OCI-LY1 (cell line): ENCODE data around the gene PA2G4.

Source experiments
- EZH2 ChIP-seq: fragments of 200-600 bp; sonication (generic), shearing (Covaris generic); IDR thresholded peaks from 2 replicates; pipeline ENCODE4 v1.8.0; 2017; ENCODE audit warnings: borderline replicate concordance, mixed run types, mild to moderate bottlenecking, antibody characterized with exemption, low read length, moderate library complexity, mixed read lengths
- TF ChIP-seq, protein P1 (sequence below): fragments of 200-600 bp; sonication (generic), shearing (Covaris generic); IDR thresholded peaks from 2 replicates; pipeline ENCODE4 v1.5.1; 2017; ENCODE audit warnings: mild to moderate bottlenecking, antibody characterized with exemption, low read length, moderate library complexity, mixed read lengths

DNA sequence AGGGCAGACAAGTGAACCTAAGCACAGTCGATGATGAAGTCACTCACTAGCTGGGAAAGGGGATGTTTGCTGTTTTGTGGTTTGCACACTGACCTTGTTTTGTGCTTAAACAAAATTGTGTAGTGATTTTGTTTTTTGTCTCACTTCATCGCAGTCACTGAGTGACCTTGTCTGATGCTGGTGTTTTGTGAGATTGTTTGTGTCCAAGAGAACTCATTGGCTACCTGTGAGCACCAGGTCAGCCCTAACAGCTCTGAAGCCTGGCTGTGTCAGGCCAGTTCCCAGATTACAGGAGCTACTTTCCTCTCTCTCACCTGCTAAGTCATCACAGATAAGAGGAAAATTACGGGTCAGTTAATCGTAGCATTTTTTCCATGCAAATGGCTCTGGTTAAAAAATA is 19.8 kb downstream of the PA2G4 start:
- TF ChIP-seq, protein P1, sequence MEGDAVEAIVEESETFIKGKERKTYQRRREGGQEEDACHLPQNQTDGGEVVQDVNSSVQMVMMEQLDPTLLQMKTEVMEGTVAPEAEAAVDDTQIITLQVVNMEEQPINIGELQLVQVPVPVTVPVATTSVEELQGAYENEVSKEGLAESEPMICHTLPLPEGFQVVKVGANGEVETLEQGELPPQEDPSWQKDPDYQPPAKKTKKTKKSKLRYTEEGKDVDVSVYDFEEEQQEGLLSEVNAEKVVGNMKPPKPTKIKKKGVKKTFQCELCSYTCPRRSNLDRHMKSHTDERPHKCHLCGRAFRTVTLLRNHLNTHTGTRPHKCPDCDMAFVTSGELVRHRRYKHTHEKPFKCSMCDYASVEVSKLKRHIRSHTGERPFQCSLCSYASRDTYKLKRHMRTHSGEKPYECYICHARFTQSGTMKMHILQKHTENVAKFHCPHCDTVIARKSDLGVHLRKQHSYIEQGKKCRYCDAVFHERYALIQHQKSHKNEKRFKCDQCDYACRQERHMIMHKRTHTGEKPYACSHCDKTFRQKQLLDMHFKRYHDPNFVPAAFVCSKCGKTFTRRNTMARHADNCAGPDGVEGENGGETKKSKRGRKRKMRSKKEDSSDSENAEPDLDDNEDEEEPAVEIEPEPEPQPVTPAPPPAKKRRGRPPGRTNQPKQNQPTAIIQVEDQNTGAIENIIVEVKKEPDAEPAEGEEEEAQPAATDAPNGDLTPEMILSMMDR: no peak
- no peak for TF ChIP-seq EZH2
